Activated B cell treated with CpG ODN at 0.5 μM for 24 hours (primary cell): Measurements from ENCODE around the gene TRIP10. TPM values are rescaled to one million over a fixed set of nuclear protein-coding genes. Genes with fewer than 3 reads are reported as not detected.

ENCODE experiments used
- ATAC-seq: fragments of 200-7000 bp; cut with Tn5 transposase; one replicate; pipeline ENCODE4 v1.10.0; 2021; ENCODE audit warnings: low read depth, mild to moderate bottlenecking, moderate library complexity
- CTCF ChIA-PET: fragments of 350-600 bp; sonication (Branson Sonifier 250); formaldehyde crosslinking; loops from one replicate; lab custom pipeline; 2021; ENCODE audit warnings: antibody characterized with exemption; lab: Charles Lee
- POLR2A ChIA-PET: fragments of 350-600 bp; sonication (Branson Sonifier 250); formaldehyde crosslinking; loops from one replicate; lab custom pipeline; 2021; ENCODE audit warnings: antibody characterized with exemption; lab: Charles Lee
- DNase-seq: peaks from one replicate; pipeline ENCODE4 v3.0.0; 2022
- H3K27ac Mint-ChIP-seq: one replicate; pipeline ENCODE4 v1.8.0; 2020; ENCODE audit warnings: mixed read lengths
- H3K27me3 Mint-ChIP-seq: one replicate; pipeline ENCODE4 v1.8.0; 2021; ENCODE audit warnings: mixed read lengths
- H3K36me3 Mint-ChIP-seq: one replicate; pipeline ENCODE4 v1.8.0; 2021; ENCODE audit warnings: low read depth, mixed read lengths
- H3K4me1 Mint-ChIP-seq: one replicate; pipeline ENCODE4 v1.8.0; 2021; ENCODE audit warnings: mixed read lengths
- H3K4me3 Mint-ChIP-seq: one replicate; pipeline ENCODE4 v1.8.0; 2020; ENCODE audit warnings: mild to moderate bottlenecking, mixed read lengths
- H3K9me3 Mint-ChIP-seq: one replicate; pipeline ENCODE4 v1.8.0; 2020; ENCODE audit warnings: mixed read lengths
- intact Hi-C: fragments of 100-400 bp; cut with micrococcal nuclease; formaldehyde crosslinking; loops from one replicate; pipeline ENCODE4 v1.15.1; 2024
- total RNA-seq: library from RNA; stranded (reverse); gene quantifications from 2 replicates; pipeline ENCODE4 v1.2.3, GENCODE V29; 2022
- TF ChIP-seq, protein P1 (sequence below): fragments of 200-600 bp; IDR thresholded peaks from one replicate; pipeline ENCODE4 v1.8.0; 2022; ENCODE audit warnings: antibody characterized with exemption, mild to moderate bottlenecking

Gene TRIP10
- total RNA-seq, 1 donor from 2014 or later, result 101 TPM

DNA sequence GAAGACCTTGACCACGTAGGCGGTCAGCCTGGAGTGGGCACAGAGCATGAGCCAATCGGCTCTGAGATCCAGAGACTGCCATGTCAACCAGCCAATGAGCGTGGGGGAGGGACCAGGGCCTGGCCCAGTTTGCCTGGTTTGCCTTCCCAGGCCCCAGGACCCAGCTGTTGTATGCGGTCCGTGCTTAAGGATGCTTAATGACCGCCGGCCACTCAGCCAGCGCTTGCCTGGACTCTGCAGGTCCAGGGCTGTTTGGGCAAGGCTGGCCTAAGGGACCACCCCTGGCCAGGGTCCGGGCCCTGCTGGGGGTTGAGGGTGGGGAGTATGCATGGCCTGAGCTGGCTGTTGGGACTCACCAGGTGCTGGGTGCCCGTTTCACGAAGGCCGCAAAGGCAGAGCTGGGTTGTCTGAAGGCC, 46.4 kb upstream of the TRIP10 start:
- TF ChIP-seq, protein P1, sequence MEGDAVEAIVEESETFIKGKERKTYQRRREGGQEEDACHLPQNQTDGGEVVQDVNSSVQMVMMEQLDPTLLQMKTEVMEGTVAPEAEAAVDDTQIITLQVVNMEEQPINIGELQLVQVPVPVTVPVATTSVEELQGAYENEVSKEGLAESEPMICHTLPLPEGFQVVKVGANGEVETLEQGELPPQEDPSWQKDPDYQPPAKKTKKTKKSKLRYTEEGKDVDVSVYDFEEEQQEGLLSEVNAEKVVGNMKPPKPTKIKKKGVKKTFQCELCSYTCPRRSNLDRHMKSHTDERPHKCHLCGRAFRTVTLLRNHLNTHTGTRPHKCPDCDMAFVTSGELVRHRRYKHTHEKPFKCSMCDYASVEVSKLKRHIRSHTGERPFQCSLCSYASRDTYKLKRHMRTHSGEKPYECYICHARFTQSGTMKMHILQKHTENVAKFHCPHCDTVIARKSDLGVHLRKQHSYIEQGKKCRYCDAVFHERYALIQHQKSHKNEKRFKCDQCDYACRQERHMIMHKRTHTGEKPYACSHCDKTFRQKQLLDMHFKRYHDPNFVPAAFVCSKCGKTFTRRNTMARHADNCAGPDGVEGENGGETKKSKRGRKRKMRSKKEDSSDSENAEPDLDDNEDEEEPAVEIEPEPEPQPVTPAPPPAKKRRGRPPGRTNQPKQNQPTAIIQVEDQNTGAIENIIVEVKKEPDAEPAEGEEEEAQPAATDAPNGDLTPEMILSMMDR, result no peak
- intact Hi-C loops, result no loop called here
- no peak overlapping the region for H3K27ac Mint-ChIP-seq
- ATAC-seq (no peak), DNase-seq (no peak)
- H3K36me3 Mint-ChIP-seq, result no peaks in the 10 kb centered on the region
- H3K4me3 Mint-ChIP-seq, result no peak overlapping the region
- CTCF ChIA-PET, result no interaction called here
- H3K4me1 Mint-ChIP-seq, result no peaks in the 10 kb centered on the region
- POLR2A ChIA-PET, result interaction anchor here (0.7 kb wide), 1 partner anchor 171 kb away, joined by 4 read pairs; no protein-coding TSS in a partner anchor
- H3K9me3 Mint-ChIP-seq, result peaks cover 3% of the 10 kb centered on the region
- peaks cover 6% of the 10 kb centered on the region for H3K27me3 Mint-ChIP-seq

DNA sequence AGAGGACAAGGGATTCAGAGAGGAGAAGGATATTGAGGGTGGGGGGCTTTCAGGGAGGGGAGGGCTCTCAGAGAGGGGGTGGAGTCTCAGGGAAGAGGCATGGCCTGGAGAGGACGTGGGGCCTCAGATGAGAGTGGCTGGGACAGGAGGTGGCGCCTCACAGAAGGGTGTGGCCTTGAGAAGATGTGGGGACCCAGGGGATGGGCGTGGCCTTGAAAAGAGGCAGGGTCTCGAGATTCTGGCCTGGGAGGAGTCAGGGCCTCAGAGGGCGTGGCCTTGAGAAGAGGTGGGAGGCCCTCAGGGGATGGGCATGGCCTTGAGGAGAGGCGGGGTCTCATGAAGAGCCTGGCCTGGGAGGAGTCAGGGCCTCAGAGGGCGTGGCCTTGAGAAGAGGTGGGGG, 45.8 kb upstream of the TRIP10 start:
- H3K9me3 Mint-ChIP-seq, result peaks cover 1% of the 10 kb centered on the region
- H3K4me3 Mint-ChIP-seq, result no peak overlapping the region
- H3K27me3 Mint-ChIP-seq, result peaks cover 6% of the 10 kb centered on the region
- H3K36me3 Mint-ChIP-seq, result no peaks in the 10 kb centered on the region
- intact Hi-C loops, result no loop called here
- TF ChIP-seq, protein P1, result no peak
- CTCF ChIA-PET, result no interaction called here
- ATAC-seq (no peak), DNase-seq (no peak)
- POLR2A ChIA-PET, result no interaction called here
- no peak overlapping the region for H3K27ac Mint-ChIP-seq
- H3K4me1 Mint-ChIP-seq, result no peaks in the 10 kb centered on the region

- DNase-seq (no peak), ATAC-seq (peak; percentile 7)
- no peak overlapping the region for H3K27ac Mint-ChIP-seq
- ChIA-PET POLR2A (interaction anchor here (0.7 kb wide), 1 partner anchor 107 kb away, joined by 5 read pairs; no protein-coding TSS in a partner anchor), CTCF (no interaction called here)
- H3K36me3 Mint-ChIP-seq, result no peaks in the 10 kb centered on the region
- H3K27me3 Mint-ChIP-seq, result peaks cover 6% of the 10 kb centered on the region
- TF ChIP-seq, protein P1, result no peak
- H3K4me3 Mint-ChIP-seq, result no peak overlapping the region
- H3K9me3 Mint-ChIP-seq, result no peaks in the 10 kb centered on the region
- no peaks in the 10 kb centered on the region for H3K4me1 Mint-ChIP-seq
- intact Hi-C loops, result no loop called here
Measured at GRCh38 chr19:6694147-6694815, 45.2 kb upstream of the TRIP10 start.

DNA sequence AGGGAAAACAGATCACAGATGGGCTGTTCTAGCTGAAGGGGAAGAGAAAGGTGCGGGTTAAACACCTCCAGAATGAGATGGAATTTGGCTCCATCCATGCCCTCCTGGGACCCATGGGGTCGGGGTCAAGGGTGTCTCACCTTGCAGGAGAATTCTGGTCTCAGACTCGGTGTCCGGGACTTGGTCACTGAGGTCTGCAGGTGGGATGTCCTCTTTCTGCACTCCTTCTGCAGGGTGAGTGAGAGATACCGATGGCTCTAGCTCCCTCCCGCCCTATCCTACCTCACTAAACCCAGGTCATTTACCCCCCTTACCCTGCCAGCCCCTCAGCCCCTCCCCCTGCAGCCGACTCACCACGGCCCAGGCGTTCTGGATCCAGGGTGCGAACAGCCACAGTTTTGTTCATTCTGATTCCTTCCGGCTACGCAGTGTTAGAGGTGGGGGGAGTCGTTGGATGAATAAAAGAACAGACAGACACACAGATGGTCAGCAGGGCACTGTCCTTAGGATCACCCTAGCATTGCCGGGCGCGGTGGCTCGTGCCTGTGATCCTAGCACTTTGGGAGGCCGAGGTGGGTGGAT, 43.1 kb upstream of the TRIP10 start:
- POLR2A ChIA-PET, result no interaction called here
- Mint-ChIP-seq H3K27me3 (peaks cover 4% of the 10 kb centered on the region), H3K4me1 (no peaks in the 10 kb centered on the region), H3K36me3 (no peaks in the 10 kb centered on the region), H3K27ac (no peak overlapping the region), H3K4me3 (no peak overlapping the region), H3K9me3 (no peaks in the 10 kb centered on the region)
- CTCF ChIA-PET, result no interaction called here
- intact Hi-C loops, result no loop called here
- TF ChIP-seq, protein P1, result no peak
- DNase-seq (no peak), ATAC-seq (no peak)

GRCh38 chr19:6697291-6697690, 42.2 kb upstream of the TRIP10 start:
- POLR2A ChIA-PET, result no interaction called here
- Mint-ChIP-seq H3K27ac (no peak overlapping the region), H3K9me3 (no peaks in the 10 kb centered on the region), H3K4me1 (no peaks in the 10 kb centered on the region), H3K36me3 (no peaks in the 10 kb centered on the region), H3K27me3 (peaks cover under 1% of the 10 kb centered on the region), H3K4me3 (no peak overlapping the region)
- CTCF ChIA-PET, result no interaction called here
- ATAC-seq (no peak), DNase-seq (no peak)
- TF ChIP-seq, protein P1, result no peak
- intact Hi-C loops, result no loop called here
